Fibroblast of the aortic adventitia (primary cell): Measurements from ENCODE around the gene LHFPL5. TPM values are rescaled to one million over a fixed set of nuclear protein-coding genes. Genes with fewer than 3 reads are reported as not detected.

Source experiments
- DNase-seq: peaks from one replicate; pipeline ENCODE4 v3.0.0-alpha.2; 2010; ENCODE audit warnings: low read depth
- H3K4me3 ChIP-seq: 2 replicates; pipeline ENCODE4 v1.5.1; 2011; ENCODE audit warnings: low read depth, mild to moderate bottlenecking, control low read depth, low read length, moderate library complexity
- total RNA-seq: library from RNA; depleted of rRNA; stranded (reverse); fragments of >200 nt; gene quantifications from 2 replicates; pipeline ENCODE4 v1.2.3, GENCODE V29; 2012; ENCODE audit warnings: low replicate concordance
- TF ChIP-seq, protein P1 (sequence below): IDR thresholded peaks from 2 replicates; pipeline ENCODE4 v1.5.1; 2011; ENCODE audit warnings: mild to moderate bottlenecking, low read length, control low read depth, inconsistent platforms; ENCODE audit not compliant: insufficient read depth

Gene LHFPL5
- total RNA-seq, result not detected in 2 replicates

DNA sequence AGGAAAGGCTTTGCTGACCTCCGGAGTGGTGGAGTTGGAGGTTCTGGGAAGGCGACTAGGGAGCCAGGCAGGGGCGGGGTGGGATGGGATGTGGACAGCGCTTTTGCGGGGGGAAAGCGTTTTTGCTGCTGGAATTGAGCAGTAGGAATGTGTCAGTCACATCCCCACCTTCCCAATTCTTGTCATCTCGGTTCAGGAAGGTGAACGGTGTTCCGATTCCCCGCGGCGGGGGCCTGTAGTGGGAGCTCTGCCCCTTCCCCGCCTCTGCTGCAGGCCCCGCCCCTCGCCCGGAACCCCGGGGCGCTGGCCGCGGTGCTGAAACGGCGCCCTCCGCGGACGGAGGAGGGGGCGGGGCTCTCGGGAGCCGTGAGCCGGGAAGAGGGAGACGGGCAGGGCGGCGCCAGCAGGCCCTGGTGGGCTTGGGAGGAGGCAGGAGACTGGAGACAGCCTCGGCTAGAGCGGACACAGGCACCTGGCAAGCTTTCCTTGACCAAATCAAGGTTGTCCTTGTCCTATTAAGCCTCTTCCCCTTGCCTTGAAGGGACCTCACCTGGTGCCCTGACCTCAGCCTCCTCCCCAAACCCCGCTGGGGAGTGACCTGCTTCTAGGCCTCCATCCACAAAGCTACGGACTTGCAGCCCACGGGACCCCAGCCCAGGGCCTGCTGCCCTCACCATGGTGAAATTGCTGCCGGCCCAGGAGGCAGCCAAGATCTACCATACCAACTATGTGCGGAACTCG, at the start of gene LHFPL5:
Gene LHFPL5 (plus strand): TSS at position 357 of the 741 bp plus-strand sequence. CDS start 319 bp downstream, at position 676.
- H3K4me3 ChIP-seq, result peak within 1 kb of the TSS; percentile 45
- TF ChIP-seq, protein P1, sequence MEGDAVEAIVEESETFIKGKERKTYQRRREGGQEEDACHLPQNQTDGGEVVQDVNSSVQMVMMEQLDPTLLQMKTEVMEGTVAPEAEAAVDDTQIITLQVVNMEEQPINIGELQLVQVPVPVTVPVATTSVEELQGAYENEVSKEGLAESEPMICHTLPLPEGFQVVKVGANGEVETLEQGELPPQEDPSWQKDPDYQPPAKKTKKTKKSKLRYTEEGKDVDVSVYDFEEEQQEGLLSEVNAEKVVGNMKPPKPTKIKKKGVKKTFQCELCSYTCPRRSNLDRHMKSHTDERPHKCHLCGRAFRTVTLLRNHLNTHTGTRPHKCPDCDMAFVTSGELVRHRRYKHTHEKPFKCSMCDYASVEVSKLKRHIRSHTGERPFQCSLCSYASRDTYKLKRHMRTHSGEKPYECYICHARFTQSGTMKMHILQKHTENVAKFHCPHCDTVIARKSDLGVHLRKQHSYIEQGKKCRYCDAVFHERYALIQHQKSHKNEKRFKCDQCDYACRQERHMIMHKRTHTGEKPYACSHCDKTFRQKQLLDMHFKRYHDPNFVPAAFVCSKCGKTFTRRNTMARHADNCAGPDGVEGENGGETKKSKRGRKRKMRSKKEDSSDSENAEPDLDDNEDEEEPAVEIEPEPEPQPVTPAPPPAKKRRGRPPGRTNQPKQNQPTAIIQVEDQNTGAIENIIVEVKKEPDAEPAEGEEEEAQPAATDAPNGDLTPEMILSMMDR, result no peak
- no peak for DNase-seq

DNA sequence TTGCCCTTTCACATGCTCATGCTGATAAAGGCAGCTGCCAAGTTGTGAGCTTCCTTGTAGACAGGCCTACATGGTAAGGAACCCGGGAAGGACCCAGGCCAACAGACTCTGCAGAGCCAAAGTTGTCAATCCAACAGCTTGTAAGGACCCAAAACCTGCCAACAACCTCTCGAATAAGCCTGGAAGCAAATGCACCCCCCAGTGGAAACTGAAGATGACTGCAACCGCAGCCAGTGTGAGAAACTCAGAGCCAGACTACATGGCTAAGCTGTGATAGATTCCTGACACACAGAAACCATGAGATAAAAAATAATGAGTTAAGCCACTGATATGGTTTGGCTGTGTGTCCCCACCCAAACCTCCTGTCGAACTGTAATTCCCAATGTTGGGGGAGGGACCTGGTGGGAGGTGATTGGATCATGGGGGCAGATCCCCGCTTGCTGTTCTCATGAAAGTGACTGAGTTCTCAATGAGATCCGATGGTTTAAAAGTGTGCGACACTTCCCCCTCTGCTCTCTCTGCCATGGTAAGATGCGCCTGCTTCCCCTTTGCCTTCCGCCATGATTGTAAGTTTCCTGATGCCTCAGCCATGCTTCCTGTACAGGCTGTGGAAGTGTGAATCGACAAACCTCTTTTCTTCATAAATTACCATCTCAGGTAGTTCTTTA, 47.6 kb upstream of the LHFPL5 start:
- TF ChIP-seq, protein P1, result peak; percentile 57
- no peak overlapping the region for H3K4me3 ChIP-seq
- DNase-seq, result peak; percentile 38

DNA sequence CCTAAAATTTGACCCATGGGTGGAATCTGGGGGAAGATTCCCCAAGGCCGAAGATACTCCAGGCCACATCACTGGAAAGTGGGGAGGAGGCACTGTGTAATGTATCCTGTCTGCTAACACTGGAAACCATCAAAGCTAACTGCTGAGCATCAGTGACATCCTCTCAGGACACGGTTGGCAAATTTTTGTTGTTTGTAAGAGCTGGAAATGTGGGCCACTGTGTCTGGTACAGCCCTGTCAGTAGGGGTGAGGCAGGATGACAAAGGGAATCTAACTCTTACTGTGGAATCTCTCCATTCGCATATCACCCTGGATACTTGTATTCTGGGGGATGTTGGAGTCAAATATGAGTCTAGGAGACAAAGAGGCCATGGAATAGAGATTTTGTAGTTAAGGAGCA, 45.7 kb upstream of the LHFPL5 start:
- TF ChIP-seq, protein P1, result no peak
- DNase-seq, result no peak
- no peak overlapping the region for H3K4me3 ChIP-seq

DNA sequence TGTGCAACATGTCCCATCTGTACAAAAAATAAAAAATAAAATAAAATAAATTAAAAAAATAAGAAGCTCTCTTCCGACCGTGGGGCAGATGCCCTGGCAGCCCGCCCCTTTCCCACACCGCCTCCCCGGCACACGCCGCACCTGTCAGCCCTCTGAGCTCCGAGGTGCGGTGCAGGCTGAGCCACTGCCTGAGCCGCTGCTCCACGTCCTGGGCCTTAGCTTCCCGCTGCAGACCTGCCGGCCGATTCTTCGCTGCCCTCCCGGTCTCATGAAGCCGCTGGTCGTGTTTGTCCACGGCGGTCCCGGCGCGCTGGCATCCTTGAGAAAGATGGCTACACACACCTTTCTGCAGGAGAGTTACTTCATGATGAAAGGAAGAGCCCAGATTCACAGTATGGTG, 39.4 kb upstream of the LHFPL5 start:
- TF ChIP-seq, protein P1, result no peak
- DNase-seq, result no peak
- no peak overlapping the region for H3K4me3 ChIP-seq

DNA sequence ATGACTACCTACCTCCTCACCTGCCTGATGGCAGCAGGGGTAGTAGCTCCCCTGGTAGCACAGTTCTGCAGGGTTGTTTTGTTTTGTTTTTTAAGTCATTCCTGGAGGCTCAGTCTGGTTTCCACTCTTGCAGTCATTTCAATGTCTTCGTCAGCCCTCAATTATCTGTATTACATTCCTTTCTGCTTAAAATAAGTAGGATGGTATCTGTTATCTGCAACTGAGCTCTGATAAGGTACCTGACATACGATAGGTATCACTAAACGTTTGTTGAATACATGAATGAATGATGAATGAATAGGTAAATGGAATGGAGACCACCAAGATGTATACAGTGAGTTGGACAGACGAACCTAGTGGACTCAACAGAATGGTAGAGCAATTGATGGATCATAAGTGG, 35.9 kb upstream of the LHFPL5 start:
- no peak overlapping the region for H3K4me3 ChIP-seq
- no peak for DNase-seq
- TF ChIP-seq, protein P1, result no peak

DNA sequence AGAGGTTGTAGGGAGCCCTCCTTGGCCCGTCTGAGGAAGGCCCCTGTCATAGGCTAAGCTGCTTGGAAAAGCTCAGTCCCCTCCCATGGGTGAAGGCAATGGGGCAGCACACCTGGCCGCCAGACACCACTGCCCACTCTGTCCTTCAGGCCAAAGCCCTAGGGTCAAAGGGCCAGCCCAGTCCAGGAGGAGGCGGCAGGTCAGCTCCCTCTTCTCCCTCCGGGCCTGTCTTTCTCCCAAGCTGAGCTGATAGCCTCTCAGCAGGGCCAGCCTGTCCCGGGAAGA, 33.9 kb upstream of the LHFPL5 start:
- TF ChIP-seq, protein P1, result no peak
- no peak for DNase-seq

More for the DNA sequence above, 33.9 kb upstream of the LHFPL5 start:
- no peak overlapping the region for H3K4me3 ChIP-seq
